ENCODE results near the gene ZKSCAN7.
A peak's percentile ranks its signal among the peaks of the same experiment; 100 is the strongest.
"Not testable (repeated sequence)": the region's sequence is repeated elsewhere in the genome, so short reads cannot be mapped to it uniquely, and the experiment has no call there.

The ZKSCAN7 gene

GRCh38 chr3:44554626-44555592 lies at the start of gene ZKSCAN7:
ZKSCAN7 (plus strand) TSS chr3:44555193; CDS start chr3:44557048, 1,855 bp downstream.
- DNase-seq, result peak; percentile 59

- DNase-seq, result no peak
These were observed 48.4 kb upstream of the ZKSCAN7 start for GRCh38 chr3:44506556-44506955.

GRCh38 chr3:44506961-44507360 lies 48.0 kb upstream of the ZKSCAN7 start:
- no peak for DNase-seq

GRCh38 chr3:44509393-44509921 lies 45.5 kb upstream of the ZKSCAN7 start:
- no peak for DNase-seq

GRCh38 chr3:44510000-44510368 lies 45.0 kb upstream of the ZKSCAN7 start:
- DNase-seq, result peak; percentile 19

GRCh38 chr3:44511238-44511566 lies 43.8 kb upstream of the ZKSCAN7 start:
- DNase-seq, result no peak

GRCh38 chr3:44513513-44513912 lies 41.5 kb upstream of the ZKSCAN7 start:
- DNase-seq, result no peak

GRCh38 chr3:44516230-44516629 lies 38.8 kb upstream of the ZKSCAN7 start:
- no peak for DNase-seq

- DNase-seq, result no peak
These were observed 36.2 kb upstream of the ZKSCAN7 start for GRCh38 chr3:44518782-44519156.

- DNase-seq, result no peak
These were observed 33.3 kb upstream of the ZKSCAN7 start for GRCh38 chr3:44521721-44522120.

GRCh38 chr3:44522494-44522933 lies 32.5 kb upstream of the ZKSCAN7 start:
- DNase-seq, result no peak

GRCh38 chr3:44525060-44525459 lies 29.9 kb upstream of the ZKSCAN7 start:
- no peak for DNase-seq

- peak; percentile 7 for DNase-seq
These were observed 25.1 kb upstream of the ZKSCAN7 start for GRCh38 chr3:44529927-44530326.

GRCh38 chr3:44530911-44531310 lies 24.1 kb upstream of the ZKSCAN7 start:
- no peak for DNase-seq

- DNase-seq, result not testable (repeated sequence)
These were observed 20.3 kb upstream of the ZKSCAN7 start for GRCh38 chr3:44534659-44535058.

- no peak for DNase-seq
These were observed 19.6 kb upstream of the ZKSCAN7 start for GRCh38 chr3:44535364-44535763.

GRCh38 chr3:44544811-44545210 lies 10.2 kb upstream of the ZKSCAN7 start:
- not testable (repeated sequence) for DNase-seq

GRCh38 chr3:44555723-44556122 lies 730 bp downstream of the ZKSCAN7 start:
- DNase-seq, result no peak

GRCh38 chr3:44557074-44557473 lies 2.1 kb downstream of the ZKSCAN7 start:
- DNase-seq, result no peak

- no peak for DNase-seq
These were observed 6.1 kb downstream of the ZKSCAN7 start for GRCh38 chr3:44561076-44561475.

- no peak for DNase-seq
These were observed 7.2 kb downstream of the ZKSCAN7 start for GRCh38 chr3:44562147-44562546.

GRCh38 chr3:44568561-44568960 lies 13.6 kb downstream of the ZKSCAN7 start:
- no peak for DNase-seq

- no peak for DNase-seq
These were observed 16.0 kb downstream of the ZKSCAN7 start for GRCh38 chr3:44571024-44571423.

GRCh38 chr3:44576613-44577012 lies 21.6 kb downstream of the ZKSCAN7 start:
- no peak for DNase-seq

Measured in CD4-positive, alpha-beta T cell treated with Interleukin-6 for 4 hours (primary cell).